OCI-LY3 (cell line): ENCODE measurements around the gene NELL1.

ENCODE experiments used
- H2AFZ ChIP-seq: fragments of 200-600, 300-600 bp; shearing (Covaris generic); 2 replicates; pipeline ENCODE4 v1.6.0; 2014; ENCODE audit warnings: antibody characterized with exemption, low read depth, low read length
- H3K27ac ChIP-seq: fragments of 200-600, 300-600 bp; sonication (generic); 2 replicates; pipeline ENCODE4 v1.5.1; 2014; ENCODE audit warnings: mild to moderate bottlenecking, low read length, moderate library complexity, mixed read lengths
- H3K27me3 ChIP-seq: fragments of 200-600, 300-600 bp; sonication (generic); 2 replicates; pipeline ENCODE4 v1.6.1; 2014; ENCODE audit warnings: low read depth, low read length, mixed read lengths
- H3K36me3 ChIP-seq: fragments of 200-600, 300-600 bp; sonication (generic); replicated peaks from 2 replicates; pipeline ENCODE3; 2014; ENCODE audit warnings: low read depth, low read length, mixed read lengths
- H3K4me1 ChIP-seq: fragments of 300-600, 200-600 bp; sonication (generic); 2 replicates; pipeline ENCODE4 v1.6.1; 2014; ENCODE audit warnings: low read length, mixed read lengths
- H3K4me2 ChIP-seq: fragments of 200-600, 300-600 bp; sonication (generic); 2 replicates; pipeline ENCODE4 v1.6.1; 2014; ENCODE audit warnings: low read length, mixed read lengths
- H3K4me3 ChIP-seq: fragments of 300-600, 200-600 bp; sonication (generic); 2 replicates; pipeline ENCODE4 v1.5.1; 2014; ENCODE audit warnings: antibody characterized with exemption, mild to moderate bottlenecking, low read length, moderate library complexity
- H3K79me2 ChIP-seq: fragments of 300-600, 200-600 bp; shearing (Covaris generic); 2 replicates; pipeline ENCODE4 v1.6.1; 2014; ENCODE audit warnings: mild to moderate bottlenecking, low read length, mixed read lengths
- H3K9ac ChIP-seq: fragments of 300-600, 200-600 bp; shearing (Covaris generic); 2 replicates; pipeline ENCODE4 v1.6.0; 2014; ENCODE audit warnings: mild to moderate bottlenecking, low read length, moderate library complexity
- H3K9me3 ChIP-seq: fragments of 200-600, 300-600 bp; shearing (Covaris generic); 2 replicates; pipeline ENCODE4 v1.6.1; 2014; ENCODE audit warnings: low read length, mixed read lengths; ENCODE audit not compliant: insufficient read depth
- H4K20me1 ChIP-seq: fragments of 200-600, 300-600 bp; sonication (generic); 2 replicates; pipeline ENCODE4 v1.6.1; 2016; ENCODE audit warnings: low read length, mixed read lengths; ENCODE audit not compliant: insufficient read depth
- CTCF ChIP-seq: fragments of 200-600, 300-600 bp; sonication (generic); IDR thresholded peaks from 2 replicates; pipeline ENCODE4 v1.5.1; 2014; ENCODE audit warnings: antibody characterized with exemption, low read length, low read depth
- EZH2phosphoT487 ChIP-seq: fragments of 200-600 bp; shearing (Covaris generic); IDR thresholded peaks from 2 replicates; pipeline ENCODE4 v1.6.1; 2018; ENCODE audit warnings: antibody characterized with exemption, mixed run types, low read depth

Gene NELL1

GRCh38 chr11:20759541-20759940 lies 90.2 kb downstream of the NELL1 start:
- no peak overlapping the region for H3K4me2 ChIP-seq
- no peak overlapping the region for H3K27ac ChIP-seq
- H4K20me1 ChIP-seq: no peaks in the 10 kb centered on the region
- no peaks in the 10 kb centered on the region for H3K36me3 ChIP-seq
- no peak overlapping the region for H3K9ac ChIP-seq
- no peaks in the 10 kb centered on the region for H3K79me2 ChIP-seq
- no peak for TF ChIP-seq CTCF
- no peak for TF ChIP-seq EZH2phosphoT487
- no peaks in the 10 kb centered on the region for H3K27me3 ChIP-seq
- no peaks in the 10 kb centered on the region for H3K4me1 ChIP-seq
- H2AFZ ChIP-seq: no peak overlapping the region
- no peaks in the 10 kb centered on the region for H3K9me3 ChIP-seq
- H3K4me3 ChIP-seq: no peak overlapping the region

- H3K27ac ChIP-seq: no peak overlapping the region
- no peaks in the 10 kb centered on the region for H3K4me1 ChIP-seq
- no peaks in the 10 kb centered on the region for H4K20me1 ChIP-seq
- no peak overlapping the region for H3K4me3 ChIP-seq
- no peaks in the 10 kb centered on the region for H3K79me2 ChIP-seq
- H2AFZ ChIP-seq: no peak overlapping the region
- H3K9ac ChIP-seq: no peak overlapping the region
- no peaks in the 10 kb centered on the region for H3K9me3 ChIP-seq
- no peaks in the 10 kb centered on the region for H3K36me3 ChIP-seq
- TF ChIP-seq EZH2phosphoT487: no peak
- TF ChIP-seq CTCF: no peak
- no peaks in the 10 kb centered on the region for H3K27me3 ChIP-seq
- H3K4me2 ChIP-seq: no peak overlapping the region
Measured at GRCh38 chr11:20760811-20761210, 91.4 kb downstream of the NELL1 start.

GRCh38 chr11:20762116-20762844 lies 92.9 kb downstream of the NELL1 start:
- no peak overlapping the region for H3K9ac ChIP-seq
- H3K36me3 ChIP-seq: no peaks in the 10 kb centered on the region
- no peak overlapping the region for H3K4me2 ChIP-seq
- no peak overlapping the region for H2AFZ ChIP-seq
- no peak overlapping the region for H3K4me3 ChIP-seq
- H3K4me1 ChIP-seq: no peaks in the 10 kb centered on the region
- no peaks in the 10 kb centered on the region for H3K79me2 ChIP-seq
- H3K9me3 ChIP-seq: no peaks in the 10 kb centered on the region
- H3K27me3 ChIP-seq: no peaks in the 10 kb centered on the region
- TF ChIP-seq EZH2phosphoT487: no peak
- no peak for TF ChIP-seq CTCF
- H4K20me1 ChIP-seq: no peaks in the 10 kb centered on the region
- H3K27ac ChIP-seq: no peak overlapping the region

GRCh38 chr11:20762980-20763379 lies 93.6 kb downstream of the NELL1 start:
- no peaks in the 10 kb centered on the region for H3K9me3 ChIP-seq
- H3K4me2 ChIP-seq: no peak overlapping the region
- H3K27ac ChIP-seq: no peak overlapping the region
- H3K4me1 ChIP-seq: no peaks in the 10 kb centered on the region
- H3K9ac ChIP-seq: no peak overlapping the region
- H3K4me3 ChIP-seq: no peak overlapping the region
- no peaks in the 10 kb centered on the region for H3K27me3 ChIP-seq
- no peaks in the 10 kb centered on the region for H3K36me3 ChIP-seq
- no peaks in the 10 kb centered on the region for H4K20me1 ChIP-seq
- H2AFZ ChIP-seq: no peak overlapping the region
- H3K79me2 ChIP-seq: no peaks in the 10 kb centered on the region
- no peak for TF ChIP-seq EZH2phosphoT487
- TF ChIP-seq CTCF: no peak
